Gastrocnemius medialis (tissue), 4 donors: ENCODE results near the gene KCND1. TPM values are rescaled to one million over a fixed set of nuclear protein-coding genes. Genes with fewer than 3 reads are reported as not detected.

ENCODE experiments used
- ATAC-seq, 2 donors: fragments of 150-250 bp; one replicate each; pipeline ENCODE4 v1.9.1; 2016
- DNase-seq, 2 donors: peaks; one replicate each; pipeline ENCODE4 v3.0.0-alpha.2; 2019
- H3K27ac ChIP-seq, 4 donors: fragments of 200-600 bp; sonication (generic); 1 replicate in 1 of 4; 2 replicates in 3 of 4; pipeline ENCODE4 v1.5.1; 2016 to 2018; ENCODE audit warnings: mild to moderate bottlenecking in 2 of 4, moderate library complexity in 1 of 4
- H3K27me3 ChIP-seq, 3 donors: fragments of 200-600 bp; sonication (generic) in 2 of 3; 1 replicate in 1 of 3; 2 replicates in 2 of 3; pipeline versions ENCODE4 v1.5.1 to v1.6.0; 2016 to 2019; ENCODE audit warnings: mild to moderate bottlenecking in 1 of 3, moderate library complexity in 1 of 3
- H3K36me3 ChIP-seq, 2 donors: fragments of 200-600 bp; sonication (generic) in 1 of 2; one replicate each; pipeline ENCODE4 v1.5.1; 2017 to 2018
- H3K4me1 ChIP-seq, 2 donors: fragments of 200-600 bp; sonication (generic) in 1 of 2; one replicate each; pipeline ENCODE4 v1.5.1; 2016 to 2017; ENCODE audit warnings: mild to moderate bottlenecking in 2 of 2
- H3K4me3 ChIP-seq, 4 donors: fragments of 200-600 bp; sonication (generic) in 3 of 4; 1 replicate in 1 of 4; 2 replicates in 3 of 4; pipeline ENCODE4 v1.5.1; 2016 to 2019; ENCODE audit warnings: mild to moderate bottlenecking in 2 of 4
- H3K9me3 ChIP-seq, 3 donors: fragments of 200-600 bp; sonication (generic) in 2 of 3; 1 replicate in 1 of 3; 2 replicates in 2 of 3; pipeline ENCODE4 v1.5.1; 2016 to 2019
- POLR2A ChIP-seq, 2 donors: fragments of 450-650 bp; IDR thresholded peaks; one replicate each; pipeline ENCODE4 v1.6.1; 2017; ENCODE audit warnings: antibody characterized with exemption in 2 of 2, mild to moderate bottlenecking in 2 of 2, moderate library complexity in 2 of 2
- in situ Hi-C, 4 donors: fragments of 200-750 bp; cut with MboI; loops; one replicate each; pipeline versions ENCODE4 v1.15.0 to v1.8.0; 2017; ENCODE audit warnings: low sequenced_read_pairs in 4 of 4
- intact Hi-C: fragments of 100-400 bp; cut with DNase I; formaldehyde crosslinking; loops from one replicate; pipeline ENCODE4 v1.15.1; 2023; ENCODE audit warnings: low total_unique reads
- total RNA-seq, 4 donors: library from RNA; depleted of rRNA; stranded (reverse); fragments of >200 nt; gene quantifications; one replicate each; pipeline versions ENCODE4 v1.1.0 to v1.2.3, GENCODE V29; 2016
- TF ChIP-seq, protein P1 (sequence below), 5 experiments: fragments of 450-650 bp in 3 of 5; fragments of 200-600 bp in 2 of 5; sonication (generic) in 2 of 5; IDR thresholded peaks in 4 of 5; conservative IDR thresholded peaks in 1 of 5; 1 replicate in 4 of 5; 2 replicates in 1 of 5; pipeline ENCODE4 v1.5.1; 2016 to 2019; ENCODE audit warnings: antibody characterized with exemption in 5 of 5, mild to moderate bottlenecking in 3 of 5, moderate library complexity in 3 of 5

KCND1 gene
- total RNA-seq, 4 donors from 2014 or later = 0.09 to 1.2 (median 0.77) TPM

- intact Hi-C loops = no loop called here
- H3K9me3 ChIP-seq = no peaks in the 10 kb centered on the region
- peaks cover 0 to 17% of the 10 kb centered on the region in 2 donors for H3K36me3 ChIP-seq
Observed at GRCh38 chrX:48923771-48924170, 47.9 kb downstream of the KCND1 start.

DNA sequence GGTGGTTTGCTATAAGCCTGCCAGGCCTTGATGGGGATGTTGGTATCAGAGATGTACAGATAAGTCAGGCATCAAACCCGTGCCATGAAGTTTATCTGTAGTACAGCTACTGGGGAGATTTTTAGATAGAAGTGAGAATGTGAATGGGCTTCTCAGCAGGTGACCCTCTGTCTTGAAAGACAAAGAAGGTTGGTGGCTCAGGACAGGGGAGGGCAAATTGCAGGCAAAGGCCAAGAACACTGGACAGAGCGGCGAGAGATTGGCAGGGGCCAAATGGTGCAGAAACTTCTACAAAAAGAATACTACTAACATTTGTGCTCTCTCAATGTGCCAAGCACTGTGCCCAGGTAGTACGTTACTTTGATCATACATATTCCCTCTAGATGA is 50.9 kb downstream of the KCND1 start:
- H3K27ac ChIP-seq = no peak overlapping the region
- no peaks in the 10 kb centered on the region for H3K27me3 ChIP-seq
- in situ Hi-C loops (no loop called here), intact Hi-C loops (no loop called here)
- ATAC-seq (no peak), DNase-seq (no peak)
- H3K4me1 ChIP-seq = peaks cover 0 to 4% of the 10 kb centered on the region in 2 donors
- H3K9me3 ChIP-seq = no peaks in the 10 kb centered on the region
- no peak overlapping the region for H3K4me3 ChIP-seq
- no peak for TF ChIP-seq POLR2A (IDR thresholded peaks at IDR 0.05)
- TF ChIP-seq, protein P1, sequence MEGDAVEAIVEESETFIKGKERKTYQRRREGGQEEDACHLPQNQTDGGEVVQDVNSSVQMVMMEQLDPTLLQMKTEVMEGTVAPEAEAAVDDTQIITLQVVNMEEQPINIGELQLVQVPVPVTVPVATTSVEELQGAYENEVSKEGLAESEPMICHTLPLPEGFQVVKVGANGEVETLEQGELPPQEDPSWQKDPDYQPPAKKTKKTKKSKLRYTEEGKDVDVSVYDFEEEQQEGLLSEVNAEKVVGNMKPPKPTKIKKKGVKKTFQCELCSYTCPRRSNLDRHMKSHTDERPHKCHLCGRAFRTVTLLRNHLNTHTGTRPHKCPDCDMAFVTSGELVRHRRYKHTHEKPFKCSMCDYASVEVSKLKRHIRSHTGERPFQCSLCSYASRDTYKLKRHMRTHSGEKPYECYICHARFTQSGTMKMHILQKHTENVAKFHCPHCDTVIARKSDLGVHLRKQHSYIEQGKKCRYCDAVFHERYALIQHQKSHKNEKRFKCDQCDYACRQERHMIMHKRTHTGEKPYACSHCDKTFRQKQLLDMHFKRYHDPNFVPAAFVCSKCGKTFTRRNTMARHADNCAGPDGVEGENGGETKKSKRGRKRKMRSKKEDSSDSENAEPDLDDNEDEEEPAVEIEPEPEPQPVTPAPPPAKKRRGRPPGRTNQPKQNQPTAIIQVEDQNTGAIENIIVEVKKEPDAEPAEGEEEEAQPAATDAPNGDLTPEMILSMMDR (IDR thresholded peaks at IDR 0.05 in 4 of 5, conservative IDR thresholded peaks at IDR 0.05 in 1 of 5) = no peak
- peaks cover 0 to 16% of the 10 kb centered on the region in 2 donors for H3K36me3 ChIP-seq

More at GRCh38 chrX:48923771-48924170, 47.9 kb downstream of the KCND1 start:
- ATAC-seq (no peak), DNase-seq (no peak)
- in situ Hi-C loops = no loop called here
- no peak overlapping the region for H3K4me3 ChIP-seq
- peaks cover 0 to 4% of the 10 kb centered on the region in 2 donors for H3K4me1 ChIP-seq
- H3K27me3 ChIP-seq = no peaks in the 10 kb centered on the region
- no peak overlapping the region for H3K27ac ChIP-seq
- TF ChIP-seq, protein P1 (IDR thresholded peaks at IDR 0.05 in 4 of 5, conservative IDR thresholded peaks at IDR 0.05 in 1 of 5) = no peak
- TF ChIP-seq POLR2A (IDR thresholded peaks at IDR 0.05) = no peak

GRCh38 chrX:48919947-48920717 is 51.5 kb downstream of the KCND1 start:
- ATAC-seq (peak in 1 of 2 donors; percentile 4), DNase-seq (no peak)
- H3K9me3 ChIP-seq = no peaks in the 10 kb centered on the region
- no peak overlapping the region for H3K4me3 ChIP-seq
- H3K4me1 ChIP-seq = peaks cover 0 to 4% of the 10 kb centered on the region in 2 donors
- no peaks in the 10 kb centered on the region for H3K27me3 ChIP-seq
- TF ChIP-seq POLR2A (IDR thresholded peaks at IDR 0.05) = no peak
- TF ChIP-seq, protein P1 (IDR thresholded peaks at IDR 0.05 in 4 of 5, conservative IDR thresholded peaks at IDR 0.05 in 1 of 5) = no peak
- in situ Hi-C loops = no loop called here
- intact Hi-C loops = loop anchor here (1.0 to 5.0 kb wide), 3 partner anchors 37 to 243 kb away; partner anchors contain the start of genes OTUD5 and TFE3
- peak overlapping the region in 3 of 4 donors; percentile 83 to 89 (median 87) for H3K27ac ChIP-seq
- H3K36me3 ChIP-seq = peaks cover 0 to 10% of the 10 kb centered on the region in 2 donors

- Histone ChIP-seq H3K4me1 (peaks cover 0 to 4% of the 10 kb centered on the region in 2 donors), H3K27ac (peak overlapping the region; percentile 83 to 89 (median 86)), H3K27me3 (no peaks in the 10 kb centered on the region), H3K36me3 (peaks cover 0 to 10% of the 10 kb centered on the region in 2 donors), H3K9me3 (no peaks in the 10 kb centered on the region), H3K4me3 (peak overlapping the region; percentile 61 to 74 (median 66))
- intact Hi-C loops = loop anchor here (1.0 to 5.0 kb wide), 3 partner anchors 37 to 242 kb away; partner anchors contain the start of genes OTUD5 and TFE3
- DNase-seq = no peak
- ATAC-seq = peak; percentile 26 to 31
- in situ Hi-C loops = no loop called here
- no peak for TF ChIP-seq POLR2A (IDR thresholded peaks at IDR 0.05)
- TF ChIP-seq, protein P1 (IDR thresholded peaks at IDR 0.05 in 4 of 5, conservative IDR thresholded peaks at IDR 0.05 in 1 of 5) = no peak
Observed at GRCh38 chrX:48919360-48919841, 52.2 kb downstream of the KCND1 start.
